ENCODE results near the gene VEPH1.

Gene VEPH1

DNA sequence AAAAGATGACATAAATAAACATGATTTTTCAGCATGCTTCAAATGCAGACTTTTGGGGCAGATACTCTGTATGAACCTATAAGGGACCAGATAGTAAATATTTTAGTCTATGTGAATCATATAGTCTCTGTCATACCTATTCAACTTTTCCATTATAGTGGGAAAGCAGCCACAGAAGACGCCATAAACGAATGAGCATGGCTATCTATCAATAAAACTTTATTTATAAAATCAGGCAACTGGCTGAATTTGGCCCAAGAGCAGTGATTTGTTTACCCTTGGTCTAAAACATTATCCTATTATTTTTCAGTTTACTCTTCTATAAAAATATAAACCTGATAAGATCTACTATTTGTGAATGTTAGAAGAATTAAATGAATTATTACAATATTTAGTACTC, 25.9 kb upstream of the VEPH1 start:
- Histone ChIP-seq H3K4me1 (ENCODE audit: low read length) (peaks cover 12% of the 10 kb centered on the region), H3K79me2 (ENCODE audit: low read length) (no peaks in the 10 kb centered on the region)
- TF ChIP-seq EZH2phosphoT487 (IDR thresholded peaks at IDR 0.05; ENCODE audit: low read depth): no peak
- TF ChIP-seq, protein P1, sequence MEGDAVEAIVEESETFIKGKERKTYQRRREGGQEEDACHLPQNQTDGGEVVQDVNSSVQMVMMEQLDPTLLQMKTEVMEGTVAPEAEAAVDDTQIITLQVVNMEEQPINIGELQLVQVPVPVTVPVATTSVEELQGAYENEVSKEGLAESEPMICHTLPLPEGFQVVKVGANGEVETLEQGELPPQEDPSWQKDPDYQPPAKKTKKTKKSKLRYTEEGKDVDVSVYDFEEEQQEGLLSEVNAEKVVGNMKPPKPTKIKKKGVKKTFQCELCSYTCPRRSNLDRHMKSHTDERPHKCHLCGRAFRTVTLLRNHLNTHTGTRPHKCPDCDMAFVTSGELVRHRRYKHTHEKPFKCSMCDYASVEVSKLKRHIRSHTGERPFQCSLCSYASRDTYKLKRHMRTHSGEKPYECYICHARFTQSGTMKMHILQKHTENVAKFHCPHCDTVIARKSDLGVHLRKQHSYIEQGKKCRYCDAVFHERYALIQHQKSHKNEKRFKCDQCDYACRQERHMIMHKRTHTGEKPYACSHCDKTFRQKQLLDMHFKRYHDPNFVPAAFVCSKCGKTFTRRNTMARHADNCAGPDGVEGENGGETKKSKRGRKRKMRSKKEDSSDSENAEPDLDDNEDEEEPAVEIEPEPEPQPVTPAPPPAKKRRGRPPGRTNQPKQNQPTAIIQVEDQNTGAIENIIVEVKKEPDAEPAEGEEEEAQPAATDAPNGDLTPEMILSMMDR (IDR thresholded peaks at IDR 0.05; ENCODE audit: low read depth, low read length): no peak

GRCh38 chr3:157527131-157527881, 24.1 kb upstream of the VEPH1 start:
- no peaks in the 10 kb centered on the region for H3K9me3 ChIP-seq (ENCODE audit: insufficient read depth, low read length)
- H3K9ac ChIP-seq (ENCODE audit: low read length): no peak overlapping the region
- H3K36me3 ChIP-seq (replicated peaks; ENCODE audit: low read depth, low read length): no peaks in the 10 kb centered on the region
- no peak overlapping the region for H3K4me3 ChIP-seq (ENCODE audit: low read length)
- H3K4me2 ChIP-seq (ENCODE audit: low read length): no peak overlapping the region
- no peaks in the 10 kb centered on the region for H3K79me2 ChIP-seq (ENCODE audit: low read length)
- no peak for TF ChIP-seq EZH2phosphoT487 (IDR thresholded peaks at IDR 0.05; ENCODE audit: low read depth)
- TF ChIP-seq, protein P1 (IDR thresholded peaks at IDR 0.05; ENCODE audit: low read depth, low read length): no peak
- H4K20me1 ChIP-seq (ENCODE audit: insufficient read depth, low read length): no peaks in the 10 kb centered on the region
- H3K27me3 ChIP-seq (ENCODE audit: low read depth, low read length): no peaks in the 10 kb centered on the region
- no peak overlapping the region for H2AFZ ChIP-seq (ENCODE audit: low read depth, low read length)
- no peak overlapping the region for H3K27ac ChIP-seq (ENCODE audit: low read length)
- H3K4me1 ChIP-seq (ENCODE audit: low read length): peaks cover 6% of the 10 kb centered on the region

More for the DNA sequence above, 25.9 kb upstream of the VEPH1 start:
- Histone ChIP-seq H3K27ac (ENCODE audit: low read length) (no peak overlapping the region), H3K27me3 (ENCODE audit: low read depth, low read length) (no peaks in the 10 kb centered on the region), H3K36me3 (replicated peaks; ENCODE audit: low read depth, low read length) (no peaks in the 10 kb centered on the region), H3K4me3 (ENCODE audit: low read length) (no peak overlapping the region), H2AFZ (ENCODE audit: low read depth, low read length) (no peak overlapping the region), H3K9me3 (ENCODE audit: insufficient read depth, low read length) (no peaks in the 10 kb centered on the region), H4K20me1 (ENCODE audit: insufficient read depth, low read length) (no peaks in the 10 kb centered on the region), H3K9ac (ENCODE audit: low read length) (no peak overlapping the region), H3K4me2 (ENCODE audit: low read length) (no peak overlapping the region)

GRCh38 chr3:157526036-157526435, 22.8 kb upstream of the VEPH1 start:
- Histone ChIP-seq H4K20me1 (ENCODE audit: insufficient read depth, low read length) (no peaks in the 10 kb centered on the region), H3K27me3 (ENCODE audit: low read depth, low read length) (no peaks in the 10 kb centered on the region), H3K36me3 (replicated peaks; ENCODE audit: low read depth, low read length) (no peaks in the 10 kb centered on the region), H3K4me2 (ENCODE audit: low read length) (no peak overlapping the region), H3K79me2 (ENCODE audit: low read length) (no peaks in the 10 kb centered on the region), H3K4me1 (ENCODE audit: low read length) (no peaks in the 10 kb centered on the region), H3K4me3 (ENCODE audit: low read length) (no peak overlapping the region), H2AFZ (ENCODE audit: low read depth, low read length) (no peak overlapping the region), H3K27ac (ENCODE audit: low read length) (no peak overlapping the region), H3K9ac (ENCODE audit: low read length) (no peak overlapping the region), H3K9me3 (ENCODE audit: insufficient read depth, low read length) (no peaks in the 10 kb centered on the region)
- TF ChIP-seq, protein P1 (IDR thresholded peaks at IDR 0.05; ENCODE audit: low read depth, low read length): no peak
- TF ChIP-seq EZH2phosphoT487 (IDR thresholded peaks at IDR 0.05; ENCODE audit: low read depth): no peak

DNA sequence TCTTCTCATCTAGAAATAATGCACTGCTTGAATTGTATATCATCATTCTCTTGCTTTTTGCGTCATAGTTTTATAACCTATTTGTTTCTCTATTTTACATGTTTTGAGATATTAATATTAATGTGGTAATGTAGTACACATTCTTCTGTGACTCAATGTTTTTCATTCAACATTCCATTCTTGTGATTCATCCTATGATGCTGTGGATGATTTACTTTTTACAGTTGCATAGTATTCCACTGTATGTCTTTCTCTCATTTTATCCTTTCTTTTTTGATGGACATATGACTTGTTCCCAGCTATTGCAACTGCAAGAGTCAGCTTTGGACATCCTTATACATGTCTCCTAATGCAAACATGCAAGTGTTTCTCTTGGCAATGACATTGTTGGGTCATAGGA, 20.6 kb upstream of the VEPH1 start:
- Histone ChIP-seq H3K4me3 (ENCODE audit: low read length) (no peak overlapping the region), H3K9me3 (ENCODE audit: insufficient read depth, low read length) (peaks cover 2% of the 10 kb centered on the region; the same call in 1 of the 2 replicates), H3K4me2 (ENCODE audit: low read length) (no peak overlapping the region), H4K20me1 (ENCODE audit: insufficient read depth, low read length) (no peaks in the 10 kb centered on the region), H3K36me3 (replicated peaks; ENCODE audit: low read depth, low read length) (no peaks in the 10 kb centered on the region), H2AFZ (ENCODE audit: low read depth, low read length) (no peak overlapping the region), H3K4me1 (ENCODE audit: low read length) (no peaks in the 10 kb centered on the region), H3K27ac (ENCODE audit: low read length) (no peak overlapping the region), H3K79me2 (ENCODE audit: low read length) (no peaks in the 10 kb centered on the region), H3K27me3 (ENCODE audit: low read depth, low read length) (no peaks in the 10 kb centered on the region), H3K9ac (ENCODE audit: low read length) (no peak overlapping the region)
- TF ChIP-seq EZH2phosphoT487 (IDR thresholded peaks at IDR 0.05; ENCODE audit: low read depth): no peak
- TF ChIP-seq, protein P1 (IDR thresholded peaks at IDR 0.05; ENCODE audit: low read depth, low read length): no peak
